ENCODE results near the gene GAB1.
"Not testable (repeated sequence)": the region's sequence is repeated elsewhere in the genome, so short reads cannot be mapped to it uniquely, and the experiment has no call there.

GAB1 gene

DNA sequence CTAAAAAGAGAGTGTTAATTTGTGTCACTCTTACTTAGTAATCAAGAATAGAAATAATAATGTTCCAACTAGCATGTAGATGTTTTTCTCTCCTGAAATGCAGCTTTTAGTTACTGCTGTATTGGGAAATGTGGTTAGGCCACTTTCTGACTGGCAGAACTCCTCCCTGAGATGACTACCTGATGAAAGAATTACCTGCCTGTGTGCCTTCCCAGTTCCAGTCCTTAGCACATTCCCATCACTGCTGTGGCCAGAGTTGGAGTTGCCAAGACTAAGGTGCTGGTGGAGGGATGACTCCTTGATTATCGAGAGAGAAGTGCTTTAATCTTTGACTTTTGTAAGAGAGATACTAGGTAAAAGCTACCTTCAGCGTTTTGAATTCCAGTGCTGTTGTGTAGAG is 9.5 kb downstream of the GAB1 start:
- Histone ChIP-seq H3K27me3 (ENCODE audit: low read length) (no peaks in the 10 kb centered on the region), H3K9ac (ENCODE audit: low read length) (no peak overlapping the region), H3K27ac (ENCODE audit: low read depth, low read length) (no peak overlapping the region), H3K4me3 (ENCODE audit: insufficient read depth, low read length, poor library complexity, severe bottlenecking) (no peak overlapping the region), H3F3A (ENCODE audit: insufficient read depth) (no peaks in the 10 kb centered on the region), H3K36me3 (ENCODE audit: low read length) (no peaks in the 10 kb centered on the region), H3K9me2 (replicated peaks; ENCODE audit: insufficient read depth, low read length) (no peaks in the 10 kb centered on the region), H3K4me2 (ENCODE audit: low read depth, low read length, poor library complexity, severe bottlenecking) (no peak overlapping the region), H4K20me1 (ENCODE audit: low read depth, low read length) (no peaks in the 10 kb centered on the region), H2AFZ (ENCODE audit: low read depth, low read length, severe bottlenecking) (no peak overlapping the region), H3K79me2 (ENCODE audit: insufficient read depth, low read length) (no peaks in the 10 kb centered on the region), H3K9me3 (ENCODE audit: insufficient read depth, low read length) (no peaks in the 10 kb centered on the region)
- TF ChIP-seq, protein P1, sequence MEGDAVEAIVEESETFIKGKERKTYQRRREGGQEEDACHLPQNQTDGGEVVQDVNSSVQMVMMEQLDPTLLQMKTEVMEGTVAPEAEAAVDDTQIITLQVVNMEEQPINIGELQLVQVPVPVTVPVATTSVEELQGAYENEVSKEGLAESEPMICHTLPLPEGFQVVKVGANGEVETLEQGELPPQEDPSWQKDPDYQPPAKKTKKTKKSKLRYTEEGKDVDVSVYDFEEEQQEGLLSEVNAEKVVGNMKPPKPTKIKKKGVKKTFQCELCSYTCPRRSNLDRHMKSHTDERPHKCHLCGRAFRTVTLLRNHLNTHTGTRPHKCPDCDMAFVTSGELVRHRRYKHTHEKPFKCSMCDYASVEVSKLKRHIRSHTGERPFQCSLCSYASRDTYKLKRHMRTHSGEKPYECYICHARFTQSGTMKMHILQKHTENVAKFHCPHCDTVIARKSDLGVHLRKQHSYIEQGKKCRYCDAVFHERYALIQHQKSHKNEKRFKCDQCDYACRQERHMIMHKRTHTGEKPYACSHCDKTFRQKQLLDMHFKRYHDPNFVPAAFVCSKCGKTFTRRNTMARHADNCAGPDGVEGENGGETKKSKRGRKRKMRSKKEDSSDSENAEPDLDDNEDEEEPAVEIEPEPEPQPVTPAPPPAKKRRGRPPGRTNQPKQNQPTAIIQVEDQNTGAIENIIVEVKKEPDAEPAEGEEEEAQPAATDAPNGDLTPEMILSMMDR (IDR thresholded peaks at IDR 0.05; ENCODE audit: insufficient read depth, low read length, poor library complexity, severe bottlenecking): no peak
- no peak for TF ChIP-seq EZH2phosphoT487 (conservative IDR thresholded peaks at IDR 0.05; ENCODE audit: low read length)

GRCh38 chr4:143347484-143348111 is 10.9 kb downstream of the GAB1 start:
- no peaks in the 10 kb centered on the region for H3K9me3 ChIP-seq (ENCODE audit: insufficient read depth, low read length)
- H3K4me2 ChIP-seq (ENCODE audit: low read depth, low read length, poor library complexity, severe bottlenecking): no peak overlapping the region
- H3K27me3 ChIP-seq (ENCODE audit: low read length): no peaks in the 10 kb centered on the region
- H4K20me1 ChIP-seq (ENCODE audit: low read depth, low read length): no peaks in the 10 kb centered on the region
- H3K9me2 ChIP-seq (replicated peaks; ENCODE audit: insufficient read depth, low read length): no peaks in the 10 kb centered on the region
- H2AFZ ChIP-seq (ENCODE audit: low read depth, low read length, severe bottlenecking): no peak overlapping the region
- H3K9ac ChIP-seq (ENCODE audit: low read length): no peak overlapping the region
- TF ChIP-seq, protein P1 (IDR thresholded peaks at IDR 0.05; ENCODE audit: insufficient read depth, low read length, poor library complexity, severe bottlenecking): no peak
- TF ChIP-seq EZH2phosphoT487 (conservative IDR thresholded peaks at IDR 0.05; ENCODE audit: low read length): no peak
- H3K79me2 ChIP-seq (ENCODE audit: insufficient read depth, low read length): no peaks in the 10 kb centered on the region
- no peak overlapping the region for H3K27ac ChIP-seq (ENCODE audit: low read depth, low read length)
- H3K36me3 ChIP-seq (ENCODE audit: low read length): no peaks in the 10 kb centered on the region
- H3K4me3 ChIP-seq (ENCODE audit: insufficient read depth, low read length, poor library complexity, severe bottlenecking): no peak overlapping the region
- no peaks in the 10 kb centered on the region for H3F3A ChIP-seq (ENCODE audit: insufficient read depth)

DNA sequence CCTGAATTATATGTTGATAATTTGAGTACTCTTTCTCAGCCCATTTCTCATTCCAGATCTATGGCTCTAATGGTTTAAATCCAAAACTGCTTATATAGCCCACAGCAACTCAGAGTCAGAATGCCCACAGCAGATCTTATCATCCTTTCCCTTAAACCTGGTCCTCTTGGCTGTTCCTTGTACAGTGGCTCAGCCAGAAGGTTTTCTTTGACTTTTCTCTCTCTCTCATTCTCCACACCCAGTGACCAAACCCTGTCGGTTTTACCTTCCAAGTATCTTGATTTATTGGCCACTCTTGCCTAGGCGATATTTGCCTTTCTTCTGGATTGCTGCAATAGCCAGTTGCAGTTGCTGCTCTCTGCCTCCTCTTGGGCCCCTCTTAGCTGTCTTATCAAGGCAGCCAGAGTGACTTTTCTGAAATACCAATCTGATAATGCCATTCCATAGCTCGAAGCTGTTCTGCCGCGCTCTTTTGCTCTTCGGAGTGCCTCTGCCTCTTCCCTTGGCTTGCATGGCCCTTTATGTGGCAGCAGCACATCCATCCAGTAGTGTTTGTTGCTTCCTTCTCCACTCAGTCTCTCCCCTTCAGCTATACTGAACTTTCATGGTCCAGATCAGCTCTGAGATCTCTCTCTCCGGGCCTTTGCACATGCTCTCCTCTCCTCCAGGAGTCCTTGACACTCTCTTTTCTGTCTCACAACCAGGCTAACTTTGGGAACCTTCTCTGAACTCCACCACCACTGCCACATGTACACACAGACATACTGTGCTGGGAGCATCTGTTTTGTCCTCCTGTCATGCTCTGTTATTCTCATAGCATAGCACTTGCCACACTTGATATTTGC is 11.8 kb downstream of the GAB1 start:
- no peaks in the 10 kb centered on the region for H3K79me2 ChIP-seq (ENCODE audit: insufficient read depth, low read length)
- no peaks in the 10 kb centered on the region for H3K9me3 ChIP-seq (ENCODE audit: insufficient read depth, low read length)
- no peaks in the 10 kb centered on the region for H3K36me3 ChIP-seq (ENCODE audit: low read length)
- H3K9ac ChIP-seq (ENCODE audit: low read length): no peak overlapping the region
- H4K20me1 ChIP-seq (ENCODE audit: low read depth, low read length): no peaks in the 10 kb centered on the region
- no peaks in the 10 kb centered on the region for H3K27me3 ChIP-seq (ENCODE audit: low read length)
- no peak overlapping the region for H3K4me3 ChIP-seq (ENCODE audit: insufficient read depth, low read length, poor library complexity, severe bottlenecking)
- TF ChIP-seq EZH2phosphoT487 (conservative IDR thresholded peaks at IDR 0.05; ENCODE audit: low read length): no peak
- TF ChIP-seq, protein P1 (IDR thresholded peaks at IDR 0.05; ENCODE audit: insufficient read depth, low read length, poor library complexity, severe bottlenecking): no peak
- no peaks in the 10 kb centered on the region for H3K9me2 ChIP-seq (replicated peaks; ENCODE audit: insufficient read depth, low read length)
- no peak overlapping the region for H3K4me2 ChIP-seq (ENCODE audit: low read depth, low read length, poor library complexity, severe bottlenecking)
- H2AFZ ChIP-seq (ENCODE audit: low read depth, low read length, severe bottlenecking): no peak overlapping the region
- H3K27ac ChIP-seq (ENCODE audit: low read depth, low read length): no peak overlapping the region
- H3F3A ChIP-seq (ENCODE audit: insufficient read depth): no peaks in the 10 kb centered on the region

- not testable (repeated sequence) for H3K9ac ChIP-seq (ENCODE audit: low read length); H3K4me3 ChIP-seq (ENCODE audit: insufficient read depth, low read length, poor library complexity, severe bottlenecking); H3K79me2 ChIP-seq (ENCODE audit: insufficient read depth, low read length); H2AFZ ChIP-seq (ENCODE audit: low read depth, low read length, severe bottlenecking); H3K9me3 ChIP-seq (ENCODE audit: insufficient read depth, low read length); H3K9me2 ChIP-seq (replicated peaks; ENCODE audit: insufficient read depth, low read length); H3K36me3 ChIP-seq (ENCODE audit: low read length); H3F3A ChIP-seq (ENCODE audit: insufficient read depth); H3K27me3 ChIP-seq (ENCODE audit: low read length); H4K20me1 ChIP-seq (ENCODE audit: low read depth, low read length); H3K4me2 ChIP-seq (ENCODE audit: low read depth, low read length, poor library complexity, severe bottlenecking); H3K27ac ChIP-seq (ENCODE audit: low read depth, low read length)
These were observed 13.3 kb downstream of the GAB1 start for GRCh38 chr4:143349858-143350527.

All from SU-DHL-6 (cell line).